ENCODE data around the gene PRTFDC1.
"Not testable (repeated sequence)": the region's sequence is repeated elsewhere in the genome, so short reads cannot be mapped to it uniquely, and the experiment has no call there.

PRTFDC1 gene

GRCh38 chr10:24840784-24841183 lies 111.6 kb downstream of the PRTFDC1 start:
- DNase-seq, result no peak

GRCh38 chr10:24837781-24838180 lies 114.6 kb downstream of the PRTFDC1 start:
- not testable (repeated sequence) for DNase-seq

- no peak for DNase-seq
Measured at GRCh38 chr10:24834869-24835268, 117.5 kb downstream of the PRTFDC1 start.

GRCh38 chr10:24826009-24826408 lies 126.4 kb downstream of the PRTFDC1 start:
- no peak for DNase-seq

DNA sequence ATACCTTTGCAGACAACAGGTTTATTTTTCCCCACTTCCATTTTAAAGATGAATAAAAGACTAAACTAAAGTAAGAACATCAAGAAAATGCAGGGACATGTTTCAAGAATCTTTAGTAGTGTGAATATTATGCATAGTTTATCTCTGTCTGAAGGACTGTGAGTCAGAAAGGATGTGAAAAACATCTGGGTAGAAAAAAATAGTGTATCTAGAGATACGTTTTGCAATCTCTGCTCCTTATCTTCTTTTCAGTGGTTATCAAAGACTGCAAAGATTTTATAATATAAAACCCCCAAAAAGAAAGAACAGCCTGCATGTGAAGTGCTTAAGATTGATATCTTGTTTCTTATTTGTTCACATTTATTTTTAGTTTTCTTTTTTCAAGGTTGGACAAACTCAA lies 126.9 kb downstream of the PRTFDC1 start:
- no peak for DNase-seq

- no peak for DNase-seq
Measured at GRCh38 chr10:24824536-24824935, 127.9 kb downstream of the PRTFDC1 start.

DNA sequence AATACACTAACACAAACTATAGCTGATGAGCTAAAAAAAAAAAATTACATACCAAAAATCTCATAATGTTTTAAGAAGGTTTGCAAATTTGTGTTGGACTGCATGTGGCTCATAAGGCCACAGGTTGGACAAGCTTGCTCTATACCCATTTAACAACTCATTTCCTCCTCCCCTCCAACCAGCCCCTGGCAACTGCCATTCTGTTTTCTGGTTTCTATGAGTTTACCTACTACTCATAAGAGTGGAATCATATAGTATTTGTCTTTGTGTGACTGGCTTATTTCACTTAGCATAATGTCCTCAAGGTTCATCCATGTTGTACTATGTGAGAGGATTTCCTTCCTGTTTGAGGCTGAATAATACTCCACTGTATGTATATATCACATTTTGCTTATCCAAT lies 128.3 kb downstream of the PRTFDC1 start:
- DNase-seq, result no peak

- no peak for DNase-seq
Measured at GRCh38 chr10:24822590-24822989, 129.8 kb downstream of the PRTFDC1 start.

- DNase-seq, result no peak
Measured at GRCh38 chr10:24821986-24822385, 130.4 kb downstream of the PRTFDC1 start.

DNA sequence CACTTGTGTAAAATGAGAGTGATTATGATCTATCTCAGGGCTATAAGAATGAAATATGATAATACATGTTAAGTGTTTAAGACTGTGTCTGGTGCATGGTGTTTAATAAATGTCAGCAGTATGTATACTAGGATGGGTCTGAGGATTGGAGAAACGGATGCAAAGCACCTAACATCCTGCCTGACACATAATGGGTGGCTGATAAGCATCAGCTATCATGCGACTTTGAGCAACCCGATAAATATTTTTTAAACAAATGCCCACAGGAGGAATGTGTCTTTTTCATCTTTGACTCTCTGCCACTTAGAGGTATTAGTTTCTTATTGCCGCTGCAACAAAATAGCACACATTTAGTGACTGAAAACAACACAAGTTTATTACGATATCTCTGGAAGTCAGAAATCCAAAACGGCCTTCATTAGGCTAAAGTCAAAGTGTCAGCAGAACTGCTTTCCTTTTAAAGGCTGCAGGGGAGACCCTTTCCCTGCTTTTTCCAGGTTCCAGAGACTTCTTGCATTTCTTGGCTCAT lies 135.5 kb downstream of the PRTFDC1 start:
- no peak for DNase-seq

DNA sequence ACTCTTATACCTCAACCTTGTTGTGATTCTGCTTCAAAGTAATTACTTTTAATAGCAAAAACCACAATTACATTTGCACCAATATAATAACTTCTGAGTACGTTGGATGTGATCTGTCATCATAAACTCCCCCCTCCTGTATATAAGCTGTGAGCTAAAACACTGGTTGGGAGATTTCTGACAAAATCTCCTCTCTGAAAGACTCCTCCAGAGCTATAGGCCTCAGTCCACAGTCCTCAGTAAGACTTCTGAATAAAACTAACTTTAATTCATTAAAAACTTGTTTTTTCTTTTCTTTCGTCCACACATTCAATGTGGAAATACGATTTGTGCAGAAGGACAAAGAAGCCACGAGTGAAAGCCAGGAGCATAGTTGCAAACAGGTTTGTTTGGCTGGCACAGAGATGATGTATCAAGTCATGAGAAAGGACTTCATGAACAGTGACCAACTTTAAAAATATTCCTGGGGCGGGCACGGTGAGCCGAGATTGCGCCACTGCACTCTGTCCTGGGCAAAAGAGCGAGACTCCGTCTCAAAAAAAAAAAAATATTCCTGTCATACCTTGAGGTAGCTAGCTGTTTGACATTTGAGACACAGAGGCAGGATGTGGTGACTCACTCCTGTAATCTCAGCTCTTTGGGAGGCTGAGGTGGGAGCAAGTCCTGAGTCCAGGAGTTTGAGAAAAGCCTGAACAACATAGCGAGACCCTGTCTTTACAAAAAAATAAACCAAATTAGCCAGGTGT lies 137.7 kb downstream of the PRTFDC1 start:
- DNase-seq, result no peak

DNA sequence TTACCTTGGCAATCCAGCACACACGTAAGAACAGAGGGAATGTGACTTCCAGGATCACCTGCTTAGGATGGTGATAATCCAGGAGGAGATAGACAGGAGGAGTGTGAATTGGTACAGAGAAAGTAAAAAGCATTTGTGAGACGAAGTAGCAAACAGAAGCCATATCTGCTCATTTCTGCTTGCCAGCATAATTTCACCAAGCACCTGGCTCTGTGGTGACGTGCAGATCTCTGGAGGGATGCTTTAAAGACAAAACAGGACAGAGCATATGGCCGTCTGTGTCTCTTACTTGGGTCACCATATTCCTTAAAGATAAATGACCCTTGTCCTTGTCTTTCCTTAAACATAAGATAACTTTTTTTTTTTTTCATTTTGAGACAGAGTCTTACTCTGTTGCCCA lies 138.6 kb downstream of the PRTFDC1 start:
- no peak for DNase-seq

DNA sequence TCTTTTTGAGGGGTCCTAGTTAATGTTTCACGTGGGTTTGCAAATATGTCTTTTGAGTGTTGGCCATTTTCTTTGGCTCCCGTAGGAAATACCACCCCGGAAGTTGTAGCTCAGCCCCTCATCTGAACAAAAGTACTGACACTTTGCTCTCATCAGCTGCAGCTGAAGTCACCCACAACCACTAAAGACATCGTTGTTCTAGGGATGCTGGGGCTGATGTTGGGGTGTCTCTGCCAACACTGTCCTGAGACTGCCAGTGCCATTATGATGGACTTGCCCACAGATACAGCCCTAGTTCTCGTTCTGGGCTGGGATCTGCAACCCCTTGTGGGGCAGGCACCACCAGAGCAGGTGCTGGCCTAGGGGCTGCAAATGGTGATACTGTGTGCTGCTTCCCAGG lies 146.1 kb downstream of the PRTFDC1 start:
- DNase-seq, result no peak

- DNase-seq, result no peak
Measured at GRCh38 chr10:24804956-24805355, 147.4 kb downstream of the PRTFDC1 start.

- no peak for DNase-seq
Measured at GRCh38 chr10:24804392-24804791, 148.0 kb downstream of the PRTFDC1 start.

DNA sequence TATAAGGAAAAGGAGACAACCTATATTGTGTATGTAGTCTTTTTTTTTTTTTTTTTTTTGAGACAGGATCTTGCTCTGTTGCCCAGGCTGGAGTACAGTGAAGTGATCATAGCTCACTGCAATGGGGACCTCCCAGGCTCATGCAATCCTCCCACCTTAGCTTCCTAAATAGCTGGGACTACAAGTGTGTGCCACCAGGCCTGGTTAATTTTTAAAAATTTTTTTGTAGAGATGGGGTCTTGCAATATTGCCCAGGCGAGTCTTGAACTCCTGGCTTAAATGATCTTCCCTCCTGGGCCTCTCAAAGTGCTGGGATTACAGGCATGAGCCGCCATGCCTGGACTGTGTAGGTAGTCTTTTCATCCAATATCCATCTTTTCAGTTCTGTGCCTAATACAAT lies 150.0 kb downstream of the PRTFDC1 start:
- DNase-seq, result no peak

DNA sequence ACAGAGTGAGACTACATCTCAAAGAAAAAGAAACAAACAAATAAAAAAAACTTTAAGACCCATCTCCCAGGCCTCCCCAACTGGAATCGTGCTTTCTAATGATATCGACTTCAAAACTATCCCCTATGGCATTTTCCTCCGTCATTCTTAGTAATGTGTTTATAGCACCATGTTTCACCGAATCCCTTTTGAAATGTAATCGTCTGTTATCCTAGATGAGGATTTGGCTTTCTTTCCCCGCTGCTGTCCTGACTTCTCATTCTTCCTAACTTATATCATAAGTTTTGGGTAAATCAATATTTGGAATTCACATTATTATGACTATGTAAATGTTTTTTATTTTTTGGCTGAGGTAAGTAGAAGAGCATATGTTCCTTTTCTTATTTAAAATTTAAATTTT lies 151.5 kb downstream of the PRTFDC1 start:
- DNase-seq, result no peak
